ENCODE measurements around the gene CARD8.

Gene CARD8

DNA sequence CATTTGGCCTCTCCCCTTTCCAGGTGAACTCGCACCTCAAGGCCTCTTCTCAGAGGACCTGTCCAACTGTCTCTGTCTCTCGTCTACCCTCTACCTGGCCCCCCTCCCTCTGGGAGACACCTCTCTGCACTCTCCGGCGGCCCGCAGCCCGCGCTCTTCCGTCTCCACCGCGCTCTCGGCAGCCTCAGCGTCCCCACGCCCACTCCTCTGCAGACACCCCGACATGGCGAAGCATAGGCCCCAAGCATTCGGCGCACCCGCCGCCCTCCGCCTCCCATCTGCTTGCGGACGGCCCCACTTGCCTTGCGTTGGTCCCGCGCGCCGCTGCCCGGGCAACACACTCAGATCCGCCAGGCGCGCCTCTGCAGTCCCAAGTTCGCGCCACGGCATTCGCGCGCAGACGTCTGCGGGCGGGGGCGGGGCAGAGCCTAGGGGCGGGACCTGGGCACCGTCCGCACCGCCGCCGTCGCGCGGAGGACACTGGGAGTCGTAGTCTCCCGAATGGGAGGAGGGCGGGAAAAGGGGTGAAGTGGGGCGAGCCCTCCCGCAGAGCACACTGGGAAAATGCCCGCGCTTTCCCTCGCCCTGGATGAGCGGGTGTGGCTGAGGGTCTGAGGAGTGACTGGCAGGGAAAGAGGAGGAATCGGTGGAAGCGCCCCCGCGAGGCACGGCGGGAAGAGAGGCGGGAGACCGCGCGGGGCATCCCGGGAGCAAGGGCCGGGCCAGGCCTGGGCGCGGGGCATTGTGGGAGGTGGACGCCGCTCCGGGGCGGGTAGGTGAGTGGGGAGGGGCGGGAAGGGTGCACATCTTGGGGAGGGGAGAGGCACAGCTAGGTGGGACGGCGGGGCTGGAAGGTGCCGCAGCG is 85.5 kb downstream of the CARD8 start, which contains the start of the genes LIG1 and ZSWIM9:
TSS of gene LIG1 (minus strand) at position 406 of the 865 bp plus-strand sequence. CDS start 4,778 bp downstream, outside the sequence.
TSS of gene ZSWIM9 (plus strand) at position 742 of the 865 bp plus-strand sequence. CDS start 1,123 bp downstream, outside the sequence.
- DNase-seq = peak; percentile 64

DNA sequence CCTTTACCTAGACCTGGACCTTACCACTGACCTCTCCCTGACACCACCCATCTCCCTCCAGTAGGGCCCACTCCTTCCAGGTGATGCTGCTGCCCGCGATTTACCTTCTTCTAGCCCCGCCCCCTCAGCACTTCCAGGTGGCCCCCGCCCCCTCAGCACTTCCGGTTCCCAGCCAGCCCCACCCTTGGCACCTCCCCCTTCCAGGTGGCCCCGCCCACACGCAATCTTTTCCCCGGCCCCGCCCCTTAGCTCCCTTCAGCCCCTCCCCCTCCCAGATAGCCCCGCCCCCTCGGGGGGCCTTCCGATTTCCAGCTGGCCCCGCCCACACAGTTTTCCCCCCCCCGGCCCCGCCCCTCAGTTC is 86.2 kb downstream of the CARD8 start:
- peak; percentile 47 for DNase-seq

DNA sequence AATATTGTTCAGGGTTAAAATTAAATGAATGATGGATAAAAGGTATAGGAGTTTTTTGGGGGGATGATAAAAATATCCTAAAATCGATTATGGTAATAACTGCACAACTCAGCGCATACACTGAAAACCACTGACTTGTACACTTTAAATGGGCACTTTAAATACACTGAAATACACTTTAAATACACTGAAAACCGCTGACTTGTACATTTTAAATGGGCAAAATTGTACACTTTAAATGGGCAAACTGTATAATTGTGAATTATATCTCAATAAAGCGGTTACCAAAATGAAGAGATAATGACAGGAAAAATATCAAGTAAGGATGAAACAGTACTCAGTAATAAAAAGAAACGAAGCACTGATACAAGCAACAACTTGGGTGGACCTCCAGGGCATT is 87.0 kb downstream of the CARD8 start:
- DNase-seq = no peak

DNA sequence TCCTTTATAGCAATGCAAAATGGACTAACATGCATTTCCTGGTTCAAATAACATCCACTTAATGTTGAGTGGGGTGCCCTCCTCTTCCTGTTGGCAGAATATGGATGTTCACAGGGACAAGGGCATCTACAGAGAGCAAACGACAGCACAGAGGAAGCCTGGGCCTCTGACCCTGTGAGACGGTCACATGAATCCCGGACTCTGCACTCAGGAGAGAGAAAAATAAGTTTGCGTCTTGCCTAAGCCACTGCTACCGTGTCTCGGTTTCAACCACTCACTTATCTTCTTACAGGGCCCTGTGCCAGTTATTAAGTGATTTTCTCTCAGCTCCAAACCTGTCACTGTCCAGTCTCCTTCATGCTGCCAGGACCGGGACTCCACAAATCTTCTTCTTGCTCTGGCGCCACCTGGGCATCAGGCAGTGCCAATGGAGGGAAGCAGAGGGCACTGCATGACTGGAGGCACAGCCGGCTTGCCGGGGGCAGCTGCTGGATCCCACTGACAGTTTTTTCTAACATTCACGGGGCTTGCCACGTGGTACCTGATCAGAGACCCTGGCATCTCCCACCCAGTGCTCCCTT is 97.4 kb downstream of the CARD8 start:
- DNase-seq = no peak

Data from NCI-H1417 treated with DMSO at 0.1 percent for 48 hours (cell line).